Right lung (tissue), 5 donors: ENCODE data around the gene RYR2. TPM values are rescaled to one million over a fixed set of nuclear protein-coding genes. Genes with fewer than 3 reads are reported as not detected.

Experiments used
- DNase-seq, 2 donors: peaks; one replicate each; pipeline ENCODE4 v3.0.0-alpha.2; 2013
- polyA plus RNA-seq, 5 donors: library from polyadenylated mRNA; unstranded; fragments of 120-200 nt; gene quantifications; one replicate each; pipeline versions ENCODE4 v1.2.1 to v1.2.3, GENCODE V29; 2013; ENCODE audit warnings: inconsistent platforms in 1 of 5, low replicate concordance in 1 of 5; ENCODE audit not compliant: insufficient read length in 5 of 5, insufficient read depth in 1 of 5

The RYR2 gene
- polyA plus RNA-seq, 5 donors, result 4.2 to 9.7 (median 7.9) TPM

GRCh38 chr1:237431448-237431847 lies 389.5 kb downstream of the RYR2 start:
- no peak for DNase-seq

GRCh38 chr1:237440346-237440745 lies 398.4 kb downstream of the RYR2 start:
- peak in 1 of 2 donors; percentile 6 for DNase-seq

DNA sequence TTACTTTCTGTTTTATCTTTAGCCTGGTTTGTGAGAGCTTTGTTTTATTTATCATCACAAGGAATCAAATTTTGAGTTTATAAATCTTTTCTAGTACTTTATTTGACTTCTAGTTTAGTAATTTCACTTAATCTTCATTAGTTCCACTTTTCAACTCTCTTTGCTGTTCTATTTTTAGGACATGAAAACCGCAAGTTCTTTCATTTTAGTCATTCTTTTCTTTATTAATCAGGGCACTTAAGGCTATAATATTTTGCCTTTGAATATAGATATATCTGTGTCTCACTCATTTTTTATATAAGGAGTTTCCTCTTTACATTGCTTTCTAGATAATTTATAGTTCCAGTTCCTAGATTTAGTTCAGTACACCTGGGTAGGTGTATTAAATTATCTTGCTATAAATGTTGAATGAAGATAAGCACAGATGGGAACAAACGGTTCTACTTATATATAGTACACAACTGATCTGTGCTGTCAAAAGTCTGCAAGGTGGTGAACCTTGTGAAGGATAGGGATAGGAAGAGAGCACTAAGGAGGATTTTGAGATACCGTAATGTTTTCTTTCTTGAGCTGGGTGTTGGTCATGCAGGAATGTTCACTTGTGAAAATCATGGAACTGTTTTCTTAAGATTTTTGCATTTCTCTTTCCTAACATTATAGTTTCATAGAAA lies 402.3 kb downstream of the RYR2 start:
- DNase-seq, result no peak

DNA sequence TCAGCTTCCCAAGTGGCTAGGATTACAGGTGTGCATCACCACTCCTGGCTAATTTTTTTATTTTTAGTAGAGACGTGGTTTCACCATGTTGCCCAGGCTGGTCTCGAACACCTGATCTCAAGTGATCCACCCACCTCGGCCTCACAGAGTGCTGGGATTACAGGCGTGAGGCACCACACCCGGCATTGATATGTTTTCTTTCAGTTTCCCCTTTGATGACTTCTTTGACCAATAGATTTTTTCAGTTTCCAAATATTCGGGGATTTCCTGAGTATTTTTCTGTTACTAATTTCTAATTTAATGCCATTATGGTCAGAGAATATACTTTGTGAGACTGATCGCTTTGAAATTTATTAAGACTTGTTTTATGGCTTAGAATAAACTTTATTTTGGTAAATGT lies 406.1 kb downstream of the RYR2 start:
- no peak for DNase-seq

DNA sequence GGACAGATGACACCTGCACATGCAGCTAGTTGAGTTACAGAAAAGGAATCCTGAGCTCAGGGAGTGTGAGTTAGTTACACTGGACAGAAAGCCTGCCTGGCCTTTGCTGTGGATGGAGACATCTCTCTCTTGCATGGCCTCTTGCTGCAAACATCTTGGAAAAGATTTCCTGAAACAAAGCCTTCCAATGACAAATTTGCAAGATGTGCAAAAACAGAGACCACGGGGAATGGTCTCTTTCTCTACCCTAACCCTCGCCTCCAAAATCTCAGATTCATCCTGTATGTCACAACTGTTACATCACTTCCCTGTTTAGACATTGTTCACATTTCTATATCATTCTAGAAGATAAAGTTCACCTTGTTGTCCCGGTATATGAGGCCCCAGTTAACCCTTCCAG lies 415.6 kb downstream of the RYR2 start:
- DNase-seq, result no peak

- no peak for DNase-seq
Observed at GRCh38 chr1:237467320-237467719, 425.3 kb downstream of the RYR2 start.

GRCh38 chr1:237470712-237471338 lies 428.8 kb downstream of the RYR2 start:
- DNase-seq, result no peak

- no peak for DNase-seq
Observed at GRCh38 chr1:237471377-237471776, 429.4 kb downstream of the RYR2 start.

GRCh38 chr1:237471956-237472355 lies 430.0 kb downstream of the RYR2 start:
- peak; percentile 4 to 40 for DNase-seq

- DNase-seq, result no peak
Observed at GRCh38 chr1:237473854-237474253, 431.9 kb downstream of the RYR2 start.

DNA sequence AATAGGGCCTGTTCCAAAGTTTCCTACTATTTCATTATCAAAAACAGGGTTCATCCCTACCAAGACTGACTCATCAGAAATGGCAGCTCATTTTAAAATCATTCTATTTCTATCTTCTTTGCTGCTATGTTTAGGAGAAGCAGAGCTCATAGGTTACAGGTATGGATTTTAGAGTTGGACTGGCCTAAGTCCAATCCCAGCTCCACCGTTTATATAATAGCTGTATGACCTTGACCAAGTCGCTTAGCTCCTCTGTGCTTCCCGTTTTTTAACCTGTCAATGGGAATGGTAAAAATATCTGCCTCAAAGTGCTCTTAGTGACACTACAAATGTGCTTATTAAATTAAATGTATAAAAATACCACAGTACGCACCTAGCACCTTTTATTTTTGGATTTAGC lies 436.1 kb downstream of the RYR2 start:
- DNase-seq, result no peak

DNA sequence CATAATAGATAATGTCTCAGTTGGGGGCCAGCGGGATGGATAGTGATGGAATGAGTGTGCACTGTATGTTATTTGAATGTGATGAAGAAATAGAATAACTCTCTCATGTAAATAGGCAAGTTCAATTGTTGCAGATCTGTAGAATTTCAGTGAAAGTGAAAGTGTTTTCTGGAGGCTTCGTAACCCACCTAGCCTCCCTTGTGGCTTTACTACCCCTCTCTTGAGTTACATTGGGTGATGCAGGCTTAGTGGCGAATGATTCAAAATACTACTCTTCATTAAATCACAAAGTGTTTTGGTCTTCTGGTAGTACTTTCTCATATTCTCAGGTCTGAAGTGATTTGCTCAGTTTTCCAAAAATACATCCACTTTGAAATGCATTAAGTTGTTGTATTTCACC lies 436.9 kb downstream of the RYR2 start:
- DNase-seq, result no peak

DNA sequence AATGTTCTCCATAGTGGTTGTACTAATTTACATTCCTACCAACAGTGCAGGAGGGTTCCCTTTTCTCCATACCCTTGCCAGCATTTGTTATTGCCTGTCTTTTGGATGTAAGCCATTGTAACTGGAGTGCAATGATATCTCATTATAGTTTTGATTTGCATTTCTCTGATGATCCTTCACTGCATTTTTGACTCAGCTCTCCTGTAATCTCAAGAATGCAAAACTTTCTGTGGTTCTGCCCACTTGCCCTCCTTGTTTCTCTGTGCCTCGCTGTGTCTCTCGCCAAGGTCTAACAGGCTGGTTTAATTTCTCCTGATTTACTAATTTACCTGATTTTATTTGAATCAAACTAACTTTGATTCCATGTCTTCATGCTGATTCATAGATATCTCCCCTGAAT lies 440.8 kb downstream of the RYR2 start:
- no peak for DNase-seq

- no peak for DNase-seq
Observed at GRCh38 chr1:237492359-237492758, 450.4 kb downstream of the RYR2 start.

DNA sequence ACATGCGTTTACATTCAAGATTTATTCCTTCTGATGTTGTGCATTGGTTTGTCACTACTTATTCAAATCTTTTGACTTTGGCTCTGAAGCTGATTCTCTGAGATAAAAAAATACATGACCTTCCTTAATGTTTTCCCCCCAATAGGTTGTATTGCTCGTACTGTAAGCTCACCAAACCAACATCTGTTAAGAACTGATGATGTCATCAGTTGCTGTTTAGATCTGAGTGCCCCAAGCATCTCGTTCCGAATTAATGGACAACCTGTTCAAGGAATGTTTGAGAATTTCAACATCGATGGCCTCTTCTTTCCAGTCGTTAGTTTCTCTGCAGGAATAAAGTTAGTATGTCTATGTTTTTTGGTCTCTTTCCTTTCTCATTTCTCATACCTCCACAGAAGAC lies 458.6 kb downstream of the RYR2 start:
- DNase-seq, result no peak

DNA sequence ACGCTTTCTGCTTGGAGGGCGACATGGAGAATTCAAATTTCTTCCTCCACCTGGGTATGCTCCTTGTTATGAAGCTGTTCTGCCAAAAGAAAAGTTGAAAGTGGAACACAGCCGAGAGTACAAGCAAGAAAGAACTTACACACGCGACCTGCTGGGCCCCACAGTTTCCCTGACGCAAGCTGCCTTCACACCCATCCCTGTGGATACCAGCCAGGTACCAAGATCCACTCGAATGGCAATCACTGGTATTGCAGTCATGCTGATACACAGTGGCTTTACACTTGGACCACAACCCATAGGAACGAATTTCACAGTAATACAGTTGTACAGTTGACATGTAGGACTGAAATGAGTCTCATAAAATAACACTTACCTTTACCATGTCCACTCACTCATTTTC lies 461.3 kb downstream of the RYR2 start:
- no peak for DNase-seq

DNA sequence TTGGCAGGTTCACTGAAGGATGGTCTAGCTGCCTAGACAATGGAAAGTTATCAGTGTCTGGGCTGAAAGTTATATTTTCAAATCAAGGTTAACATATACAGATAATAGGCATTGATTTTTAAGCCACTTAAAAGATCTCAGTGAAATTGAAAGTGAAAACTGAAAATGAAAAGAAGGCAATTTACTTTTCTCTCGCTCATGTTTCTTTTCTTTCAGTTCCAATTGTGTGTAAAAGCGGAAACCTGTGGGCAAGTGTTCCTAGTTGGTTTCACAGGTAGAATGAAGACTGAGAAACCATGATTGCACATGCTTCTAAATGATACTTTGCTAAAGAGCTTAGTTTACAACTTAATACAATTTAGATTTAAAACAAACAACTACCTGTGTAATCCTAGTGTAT lies 465.0 kb downstream of the RYR2 start:
- no peak for DNase-seq

GRCh38 chr1:237509748-237510147 lies 467.8 kb downstream of the RYR2 start:
- no peak for DNase-seq

DNA sequence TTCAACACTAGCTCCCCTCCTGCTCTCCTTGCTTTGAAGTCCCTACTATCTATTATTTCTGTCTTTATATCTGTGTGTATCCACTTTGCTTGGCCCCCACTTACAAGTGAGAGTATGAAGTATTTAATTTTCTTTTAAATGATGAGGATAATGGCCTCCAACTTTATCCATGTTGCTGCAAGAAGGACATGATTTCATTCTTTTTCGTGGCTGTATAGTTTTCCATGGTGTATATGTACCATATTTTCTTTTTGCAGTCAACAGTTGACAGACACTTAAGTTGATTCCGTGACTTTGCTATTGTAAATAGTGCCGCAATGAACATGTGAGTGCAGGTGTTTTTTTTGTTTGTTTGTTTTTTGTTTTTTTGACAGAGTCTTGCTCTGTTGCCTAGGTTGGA lies 483.1 kb downstream of the RYR2 start:
- no peak for DNase-seq

GRCh38 chr1:237527761-237528160 lies 485.8 kb downstream of the RYR2 start:
- DNase-seq, result no peak

DNA sequence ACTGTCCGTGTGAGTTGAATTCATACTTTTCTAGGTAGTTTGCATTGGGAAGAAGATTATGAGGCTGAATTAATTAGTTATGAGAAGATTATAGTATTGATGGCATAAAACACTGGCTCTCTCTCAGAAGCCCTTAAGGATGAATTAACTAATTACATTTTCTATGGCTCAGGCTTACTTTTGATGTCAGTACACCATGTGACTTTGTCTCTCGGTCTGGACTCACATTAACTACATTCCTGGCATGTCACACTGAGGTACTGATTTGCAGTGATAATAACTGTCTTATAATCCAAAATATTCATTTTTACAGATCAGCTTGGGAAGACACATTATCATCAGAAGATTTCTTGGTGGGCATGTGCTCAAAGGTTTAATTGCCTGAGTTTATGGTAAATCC lies 486.6 kb downstream of the RYR2 start:
- no peak for DNase-seq

- DNase-seq, result no peak
Observed at GRCh38 chr1:237539055-237539454, 497.1 kb downstream of the RYR2 start.

GRCh38 chr1:237542525-237543418 lies 500.8 kb downstream of the RYR2 start:
- no peak for DNase-seq
